ENCODE measurements around the gene PABPN1L.

The PABPN1L gene

DNA sequence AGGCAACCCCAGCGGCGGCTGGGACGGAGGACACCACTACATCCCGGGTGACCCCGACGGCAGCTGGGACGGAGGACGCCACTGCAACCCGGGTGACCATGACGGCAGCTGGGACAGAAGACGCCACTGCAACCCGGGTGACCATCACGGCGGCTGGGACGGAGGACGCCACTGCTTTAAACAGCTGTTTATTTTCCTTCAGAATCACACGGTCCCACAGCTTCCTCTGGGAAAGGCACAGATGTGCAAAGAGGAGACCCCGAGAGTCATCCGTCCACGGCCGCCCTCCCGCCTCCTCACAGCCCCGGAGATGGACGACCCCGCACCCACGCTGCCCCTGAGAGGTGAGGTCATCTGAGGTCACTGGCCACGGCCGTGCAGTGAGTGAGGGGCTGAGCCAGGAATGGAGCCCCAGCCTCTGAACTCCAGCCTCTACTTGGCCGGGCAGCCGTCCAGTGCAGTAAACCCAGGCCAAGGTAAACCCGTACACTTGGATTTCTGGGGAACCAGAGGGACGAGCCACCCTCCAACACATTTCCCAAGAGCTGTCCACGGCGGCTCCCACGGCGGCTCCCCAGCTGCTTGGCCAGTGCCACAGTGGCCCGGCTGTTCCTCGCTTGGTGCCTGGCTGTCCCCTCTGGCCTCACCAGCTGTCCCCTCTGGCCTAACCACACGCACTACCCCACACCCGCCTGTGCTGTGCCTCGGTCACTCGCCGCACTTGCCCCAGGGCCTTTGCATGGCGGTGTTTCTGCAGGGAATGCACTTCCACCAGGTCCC, 43.2 kb upstream of the PABPN1L start:
- Histone ChIP-seq H3K27me3 (replicated peaks; ENCODE audit: insufficient read depth, low read length) (no peaks in the 10 kb centered on the region), H3K9me2 (replicated peaks; ENCODE audit: insufficient read depth, low read length) (no peaks in the 10 kb centered on the region), H3K9me3 (replicated peaks; ENCODE audit: insufficient read depth, low read length) (no peaks in the 10 kb centered on the region), H2AFZ (ENCODE audit: low read length) (no peak overlapping the region), H3K9ac (ENCODE audit: low read length) (no peak overlapping the region), H3K27ac (ENCODE audit: low read length) (no peak overlapping the region), H3K79me2 (ENCODE audit: low read length) (peaks cover 85% of the 10 kb centered on the region), H3F3A (ENCODE audit: insufficient read depth, low read length) (no peaks in the 10 kb centered on the region), H3K4me3 (ENCODE audit: low read length) (no peak overlapping the region), H3K36me3 (replicated peaks; ENCODE audit: insufficient read depth, low read length) (no peaks in the 10 kb centered on the region), H4K20me1 (ENCODE audit: insufficient read depth, low read length) (no peaks in the 10 kb centered on the region), H3K4me2 (ENCODE audit: low read depth, low read length) (no peak overlapping the region), H3K4me1 (ENCODE audit: low read length) (no peaks in the 10 kb centered on the region)
- no peak for DNase-seq
- TF ChIP-seq EZH2phosphoT487 (IDR thresholded peaks at IDR 0.05; ENCODE audit: low read length) = no peak
- TF ChIP-seq, protein P1, sequence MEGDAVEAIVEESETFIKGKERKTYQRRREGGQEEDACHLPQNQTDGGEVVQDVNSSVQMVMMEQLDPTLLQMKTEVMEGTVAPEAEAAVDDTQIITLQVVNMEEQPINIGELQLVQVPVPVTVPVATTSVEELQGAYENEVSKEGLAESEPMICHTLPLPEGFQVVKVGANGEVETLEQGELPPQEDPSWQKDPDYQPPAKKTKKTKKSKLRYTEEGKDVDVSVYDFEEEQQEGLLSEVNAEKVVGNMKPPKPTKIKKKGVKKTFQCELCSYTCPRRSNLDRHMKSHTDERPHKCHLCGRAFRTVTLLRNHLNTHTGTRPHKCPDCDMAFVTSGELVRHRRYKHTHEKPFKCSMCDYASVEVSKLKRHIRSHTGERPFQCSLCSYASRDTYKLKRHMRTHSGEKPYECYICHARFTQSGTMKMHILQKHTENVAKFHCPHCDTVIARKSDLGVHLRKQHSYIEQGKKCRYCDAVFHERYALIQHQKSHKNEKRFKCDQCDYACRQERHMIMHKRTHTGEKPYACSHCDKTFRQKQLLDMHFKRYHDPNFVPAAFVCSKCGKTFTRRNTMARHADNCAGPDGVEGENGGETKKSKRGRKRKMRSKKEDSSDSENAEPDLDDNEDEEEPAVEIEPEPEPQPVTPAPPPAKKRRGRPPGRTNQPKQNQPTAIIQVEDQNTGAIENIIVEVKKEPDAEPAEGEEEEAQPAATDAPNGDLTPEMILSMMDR (IDR thresholded peaks at IDR 0.05; ENCODE audit: low read length) = no peak
- TF ChIP-seq EZH2 (optimal IDR thresholded peaks at IDR 0.05; ENCODE audit: low read depth, low read length) = no peak

DNA sequence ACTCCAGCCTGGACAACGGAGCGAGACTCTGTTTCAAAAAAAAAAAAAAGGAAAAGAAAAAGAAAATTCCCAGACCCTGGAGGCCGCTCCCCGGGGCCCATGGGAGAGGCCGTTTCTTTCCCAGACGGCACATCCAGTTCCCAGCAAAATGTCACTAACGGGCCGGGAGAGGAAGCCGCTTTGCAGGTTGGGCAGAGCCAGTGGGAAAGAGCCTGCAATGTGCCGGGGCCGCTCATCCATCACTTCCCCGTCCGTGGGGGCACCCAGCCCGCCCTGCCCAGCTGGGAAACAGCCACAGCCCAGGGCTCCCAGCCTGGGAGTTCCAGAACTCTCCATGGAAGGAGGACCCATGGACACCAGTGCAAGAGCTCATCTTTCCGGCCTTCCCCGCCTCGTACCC, 41.8 kb upstream of the PABPN1L start:
- Histone ChIP-seq H3K9ac (ENCODE audit: low read length) (no peak overlapping the region), H3K27me3 (replicated peaks; ENCODE audit: insufficient read depth, low read length) (no peaks in the 10 kb centered on the region), H2AFZ (ENCODE audit: low read length) (no peak overlapping the region), H3F3A (ENCODE audit: insufficient read depth, low read length) (no peaks in the 10 kb centered on the region), H3K36me3 (replicated peaks; ENCODE audit: insufficient read depth, low read length) (no peaks in the 10 kb centered on the region), H3K9me3 (replicated peaks; ENCODE audit: insufficient read depth, low read length) (no peaks in the 10 kb centered on the region), H4K20me1 (ENCODE audit: insufficient read depth, low read length) (no peaks in the 10 kb centered on the region), H3K79me2 (ENCODE audit: low read length) (peaks cover 72% of the 10 kb centered on the region), H3K4me2 (ENCODE audit: low read depth, low read length) (no peak overlapping the region), H3K4me1 (ENCODE audit: low read length) (no peaks in the 10 kb centered on the region), H3K4me3 (ENCODE audit: low read length) (no peak overlapping the region), H3K9me2 (replicated peaks; ENCODE audit: insufficient read depth, low read length) (no peaks in the 10 kb centered on the region), H3K27ac (ENCODE audit: low read length) (no peak overlapping the region)
- TF ChIP-seq EZH2phosphoT487 (IDR thresholded peaks at IDR 0.05; ENCODE audit: low read length) (no peak), EZH2 (optimal IDR thresholded peaks at IDR 0.05; ENCODE audit: low read depth, low read length) (no peak)
- TF ChIP-seq, protein P1 (IDR thresholded peaks at IDR 0.05; ENCODE audit: low read length) = no peak
- no peak for DNase-seq

DNA sequence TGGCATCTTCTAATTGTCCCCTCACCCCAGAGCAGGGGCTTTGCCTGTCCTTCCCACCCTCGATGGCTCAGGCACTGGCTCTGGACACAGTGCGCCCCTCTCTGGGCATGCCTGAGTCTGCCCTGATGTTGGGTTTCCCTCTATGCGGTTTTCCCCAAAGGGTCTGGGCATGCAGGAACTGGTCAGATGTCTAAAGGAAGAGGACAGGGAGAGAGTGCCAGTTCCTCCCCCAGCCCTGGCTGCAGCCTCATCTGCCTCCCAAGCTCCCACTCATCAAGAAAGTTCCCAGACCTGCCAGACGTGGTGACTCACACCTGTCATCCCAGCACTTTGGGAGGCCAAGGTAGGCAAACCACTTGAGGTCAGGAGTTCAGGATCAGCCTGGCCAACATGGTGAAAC, 41.3 kb upstream of the PABPN1L start:
- Histone ChIP-seq H3K9ac (ENCODE audit: low read length) (no peak overlapping the region), H3K4me3 (ENCODE audit: low read length) (no peak overlapping the region), H3K9me3 (replicated peaks; ENCODE audit: insufficient read depth, low read length) (no peaks in the 10 kb centered on the region), H3K4me2 (ENCODE audit: low read depth, low read length) (no peak overlapping the region), H3F3A (ENCODE audit: insufficient read depth, low read length) (no peaks in the 10 kb centered on the region), H3K9me2 (replicated peaks; ENCODE audit: insufficient read depth, low read length) (no peaks in the 10 kb centered on the region), H3K27ac (ENCODE audit: low read length) (no peak overlapping the region), H3K4me1 (ENCODE audit: low read length) (no peaks in the 10 kb centered on the region), H3K79me2 (ENCODE audit: low read length) (peaks cover 67% of the 10 kb centered on the region), H3K27me3 (replicated peaks; ENCODE audit: insufficient read depth, low read length) (no peaks in the 10 kb centered on the region), H2AFZ (ENCODE audit: low read length) (no peak overlapping the region), H3K36me3 (replicated peaks; ENCODE audit: insufficient read depth, low read length) (no peaks in the 10 kb centered on the region), H4K20me1 (ENCODE audit: insufficient read depth, low read length) (no peaks in the 10 kb centered on the region)
- TF ChIP-seq EZH2phosphoT487 (IDR thresholded peaks at IDR 0.05; ENCODE audit: low read length) = no peak
- DNase-seq = no peak

DNA sequence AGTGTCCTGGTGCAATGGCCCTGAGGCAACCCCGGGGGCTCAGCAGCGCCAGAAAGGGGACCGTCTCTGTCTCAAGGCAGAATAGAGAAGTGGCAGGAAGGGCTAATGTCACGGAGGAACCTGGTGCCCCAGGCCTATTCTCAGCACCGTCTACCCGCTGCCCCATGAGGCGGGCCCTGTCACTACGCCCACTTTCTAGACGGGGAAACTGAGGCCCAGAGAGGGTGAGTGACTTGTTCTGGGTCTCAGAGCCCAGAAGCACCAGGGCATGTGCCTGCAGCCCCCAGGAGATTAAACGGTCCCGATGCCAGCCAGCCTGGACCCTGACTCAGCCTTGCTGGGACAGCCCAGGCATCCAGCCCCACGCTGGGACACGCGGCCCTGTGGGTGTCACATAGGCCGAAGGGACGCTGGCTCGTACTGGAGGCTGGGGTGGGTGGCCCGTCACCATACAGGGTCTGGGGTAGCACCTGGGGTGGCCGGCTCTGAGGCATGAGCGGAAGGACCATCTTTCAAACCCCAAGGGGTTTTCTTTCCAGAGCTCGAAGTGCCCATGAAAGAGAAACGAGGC, 40.2 kb upstream of the PABPN1L start:
- TF ChIP-seq, protein P1 (IDR thresholded peaks at IDR 0.05; ENCODE audit: low read length) = no peak
- TF ChIP-seq EZH2 (optimal IDR thresholded peaks at IDR 0.05; ENCODE audit: low read depth, low read length) = no peak
- no peak for TF ChIP-seq EZH2phosphoT487 (IDR thresholded peaks at IDR 0.05; ENCODE audit: low read length)
- Histone ChIP-seq H3K36me3 (replicated peaks; ENCODE audit: insufficient read depth, low read length) (no peaks in the 10 kb centered on the region), H3K79me2 (ENCODE audit: low read length) (peaks cover 55% of the 10 kb centered on the region), H3K9ac (ENCODE audit: low read length) (no peak overlapping the region), H3K9me2 (replicated peaks; ENCODE audit: insufficient read depth, low read length) (no peaks in the 10 kb centered on the region), H3K27ac (ENCODE audit: low read length) (no peak overlapping the region), H3K9me3 (replicated peaks; ENCODE audit: insufficient read depth, low read length) (no peaks in the 10 kb centered on the region), H3F3A (ENCODE audit: insufficient read depth, low read length) (no peaks in the 10 kb centered on the region), H2AFZ (ENCODE audit: low read length) (no peak overlapping the region), H3K4me3 (ENCODE audit: low read length) (no peak overlapping the region), H3K4me2 (ENCODE audit: low read depth, low read length) (no peak overlapping the region), H3K4me1 (ENCODE audit: low read length) (no peaks in the 10 kb centered on the region), H4K20me1 (ENCODE audit: insufficient read depth, low read length) (no peaks in the 10 kb centered on the region), H3K27me3 (replicated peaks; ENCODE audit: insufficient read depth, low read length) (no peaks in the 10 kb centered on the region)
- no peak for DNase-seq

Measured in MM.1S (cell line).